NCI-H748 treated with DMSO at 0.1 percent for 48 hours (cell line): Measurements from ENCODE around the gene MPV17L.
"Not testable (repeated sequence)": the region's sequence is repeated elsewhere in the genome, so short reads cannot be mapped to it uniquely, and the experiment has no call there.

Experiments used
- DNase-seq: peaks from one replicate; lab custom pipeline; 2025; lab: John Stamatoyannopoulos, UW

MPV17L gene

DNA sequence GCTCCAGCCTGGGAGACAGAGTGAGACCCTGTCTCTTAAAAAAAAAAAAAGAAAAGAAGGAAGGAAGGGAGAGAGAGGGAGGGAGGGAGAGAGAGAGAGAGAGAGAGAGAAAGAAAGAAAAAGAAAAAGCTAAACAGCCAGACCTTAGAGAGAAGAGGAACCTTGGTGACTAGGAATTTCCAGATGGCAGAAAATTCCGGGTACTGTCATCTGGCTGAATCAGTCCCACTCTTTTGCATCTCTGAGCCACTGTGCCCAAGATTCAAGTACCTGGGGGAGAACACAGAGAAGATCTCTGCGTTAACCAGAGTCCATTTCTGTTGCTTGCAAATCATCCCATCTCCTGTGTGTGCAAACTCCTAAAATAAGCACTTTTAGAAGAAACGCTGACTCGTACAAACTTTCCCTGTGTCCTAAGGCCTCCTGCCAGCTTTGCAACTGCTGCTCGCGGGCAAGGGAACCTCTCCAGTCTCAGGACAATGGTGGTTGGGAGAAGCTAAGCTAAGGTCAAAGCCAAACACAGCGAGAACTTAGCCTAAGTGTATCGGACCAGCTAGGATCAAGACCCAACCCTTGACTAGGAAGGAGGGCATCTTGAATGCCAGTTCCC is 56.8 kb downstream of the MPV17L start:
- DNase-seq: no peak

DNA sequence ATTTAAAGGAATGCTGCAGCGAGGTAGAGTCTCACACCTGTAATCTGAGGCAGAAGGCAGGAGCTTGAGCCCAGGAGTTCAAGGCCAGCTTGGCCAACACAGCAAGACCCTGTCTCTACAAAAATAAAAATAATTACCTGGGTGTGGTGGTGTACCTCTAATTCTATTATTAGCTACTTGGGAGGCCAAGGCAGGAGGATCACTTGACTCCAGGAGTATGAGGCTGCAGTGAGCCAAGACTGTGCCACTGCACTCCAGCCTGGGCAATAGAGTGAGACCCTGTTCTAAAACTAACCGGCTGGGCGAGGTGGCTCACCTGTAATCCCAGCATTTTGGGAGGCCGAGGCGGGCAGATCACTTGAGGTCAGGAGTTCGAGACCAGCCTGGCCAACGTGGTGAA is 57.7 kb downstream of the MPV17L start:
- DNase-seq: not testable (repeated sequence)

DNA sequence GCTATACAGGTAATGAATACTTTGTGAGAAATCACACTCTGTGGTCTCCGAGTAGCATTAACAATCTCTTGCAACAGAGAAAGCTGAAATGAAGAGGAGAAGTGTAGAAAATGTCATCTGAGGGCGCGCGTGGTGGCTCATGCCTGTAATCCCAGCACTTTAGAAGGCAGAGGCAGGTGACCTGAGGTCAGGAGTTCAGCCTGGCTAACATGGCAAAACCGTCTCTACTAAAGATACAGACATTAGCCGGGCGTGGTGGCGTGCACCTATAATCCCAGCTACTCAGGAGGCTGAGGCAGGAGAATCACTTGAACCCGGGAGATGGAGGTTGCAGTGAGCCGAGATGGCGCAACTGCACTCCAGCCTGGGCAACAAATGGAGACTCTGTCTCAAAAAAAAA is 59.4 kb downstream of the MPV17L start:
- DNase-seq: not testable (repeated sequence)

DNA sequence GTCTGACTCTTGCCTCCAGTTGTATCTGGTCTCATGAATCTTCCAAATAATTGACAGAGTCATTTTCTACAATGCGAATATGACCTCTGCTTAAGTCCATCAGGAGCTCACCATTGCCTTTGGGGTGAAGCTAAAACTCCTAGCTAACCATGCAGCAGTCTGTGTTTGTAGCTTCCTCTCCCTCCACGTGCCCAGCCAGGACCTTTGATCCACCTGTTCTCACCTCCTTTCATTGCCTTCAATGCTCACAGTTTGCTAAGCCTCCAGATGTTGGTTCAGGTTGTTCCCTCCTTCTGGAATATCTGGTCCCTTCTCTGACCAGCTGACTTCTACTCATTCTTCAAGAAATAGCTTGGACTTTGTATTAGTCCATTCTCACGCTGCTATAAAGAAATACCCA is 61.8 kb downstream of the MPV17L start:
- no peak for DNase-seq

GRCh38 chr16:15457958-15458357 is 62.4 kb downstream of the MPV17L start:
- DNase-seq: no peak

DNA sequence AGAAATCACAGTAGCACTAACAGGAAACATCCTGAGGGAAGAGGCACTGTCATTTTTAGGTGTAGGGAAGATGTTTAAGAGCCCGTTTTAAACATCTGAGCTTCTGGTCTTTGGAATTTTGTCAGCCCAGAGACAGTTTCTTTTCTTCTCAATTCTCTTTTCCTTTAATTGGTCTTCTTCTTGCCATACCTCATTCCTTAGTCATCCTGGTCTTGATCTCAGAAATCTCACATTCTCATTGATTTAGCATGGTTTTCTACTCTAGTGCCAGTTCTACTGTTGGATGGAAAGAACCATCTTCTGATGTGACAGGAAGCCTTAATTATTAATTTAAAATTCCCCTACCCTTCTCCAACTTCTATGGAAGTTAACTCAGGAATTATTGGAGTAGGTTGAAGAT is 64.2 kb downstream of the MPV17L start:
- DNase-seq: no peak

DNA sequence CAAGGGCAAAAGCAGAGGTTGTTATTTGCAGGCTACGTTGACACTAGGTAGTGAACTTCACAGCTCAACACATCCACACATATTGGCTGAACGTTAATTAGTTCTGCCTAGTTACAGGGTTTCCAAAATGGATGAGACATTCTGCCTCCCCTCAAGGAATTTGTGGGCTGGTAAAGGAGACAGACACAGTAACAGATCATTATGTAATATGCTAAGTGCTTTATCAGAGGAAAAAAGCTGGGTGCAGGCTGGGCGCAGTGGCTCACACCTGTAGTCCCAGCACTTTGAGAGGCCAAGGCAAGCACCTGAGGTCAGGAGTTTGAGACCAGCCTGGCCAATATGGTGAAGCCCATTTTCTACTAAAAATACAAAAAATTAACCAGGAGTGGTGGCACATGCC is 65.0 kb downstream of the MPV17L start:
- DNase-seq: no peak

- no peak for DNase-seq
Measured at GRCh38 chr16:15461376-15461775, 65.8 kb downstream of the MPV17L start.
